Body of pancreas (tissue), 4 donors: ENCODE measurements around the gene GUCY1B1. TPM values are rescaled to one million over a fixed set of nuclear protein-coding genes. Genes with fewer than 3 reads are reported as not detected.

ENCODE experiments used
- ATAC-seq: fragments of 150-250 bp; one replicate; pipeline ENCODE4 v1.9.1; 2016
- DNase-seq, 4 donors: peaks; one replicate each; pipeline ENCODE4 v3.0.0-alpha.2; 2019
- H3K27ac ChIP-seq, 4 donors: fragments of 200-600 bp; sonication (generic); 1 replicate in 3 of 4; 2 replicates in 1 of 4; pipeline versions ENCODE4 v1.5.1 to v1.6.1; 2016 to 2019; ENCODE audit warnings: mild to moderate bottlenecking in 1 of 4, mixed read lengths in 1 of 4, moderate library complexity in 1 of 4
- H3K27me3 ChIP-seq, 2 donors: fragments of 200-600 bp; sonication (generic); one replicate each; pipeline ENCODE4 v1.6.0; 2016; ENCODE audit warnings: mild to moderate bottlenecking in 1 of 2
- H3K36me3 ChIP-seq, 2 donors: fragments of 200-600 bp; sonication (generic); replicated peaks in 1 of 2; 2 replicates each; pipeline ENCODE4 v1.5.1; 2016; ENCODE audit warnings: low read depth in 2 of 2; ENCODE audit not compliant: insufficient read depth in 1 of 2
- H3K4me1 ChIP-seq: fragments of 200-600 bp; sonication (generic); one replicate; pipeline ENCODE4 v1.6.0; 2016
- H3K4me3 ChIP-seq, 2 donors: fragments of 200-600 bp; sonication (generic); 1 replicate in 1 of 2; 2 replicates in 1 of 2; pipeline ENCODE4 v1.5.1; 2016 to 2019
- H3K9me3 ChIP-seq, 3 donors: fragments of 200-600 bp; sonication (generic); 1 replicate in 2 of 3; 2 replicates in 1 of 3; pipeline ENCODE4 v1.5.1; 2016
- POLR2A ChIP-seq, 3 donors: fragments of 450-650 bp; IDR thresholded peaks; one replicate each; pipeline ENCODE4 v1.6.1; 2016; ENCODE audit warnings: antibody characterized with exemption in 3 of 3, mild to moderate bottlenecking in 2 of 3
- WGBS, 2 donors: methylation state at CpG; one replicate each; pipeline ENCODE4 v1.1.5; 2017; 5-methylcytosine and 5-hydroxymethylcytosine counted together
- intact Hi-C: fragments of 100-400 bp; cut with DNase I; formaldehyde crosslinking; loops from one replicate; pipeline ENCODE4 v1.15.1; 2023
- total RNA-seq, 2 donors: library from RNA; depleted of rRNA; stranded (reverse); fragments of >200 nt; gene quantifications; one replicate each; pipeline ENCODE4 v1.1.0, GENCODE V29; 2016
- TF ChIP-seq, protein P1 (sequence below), 7 experiments: fragments of 450-650 bp in 4 of 7; fragments of 200-600 bp in 3 of 7; sonication (generic) in 3 of 7; IDR thresholded peaks; one replicate each; pipeline ENCODE4 v1.5.1; 2016 to 2019; ENCODE audit warnings: antibody characterized with exemption in 7 of 7

GUCY1B1 gene
- 10 to 100 TPM in 1 of 2 donors, 1 to 10 TPM in 1; 9.6 to 11.9 TPM for total RNA-seq

DNA sequence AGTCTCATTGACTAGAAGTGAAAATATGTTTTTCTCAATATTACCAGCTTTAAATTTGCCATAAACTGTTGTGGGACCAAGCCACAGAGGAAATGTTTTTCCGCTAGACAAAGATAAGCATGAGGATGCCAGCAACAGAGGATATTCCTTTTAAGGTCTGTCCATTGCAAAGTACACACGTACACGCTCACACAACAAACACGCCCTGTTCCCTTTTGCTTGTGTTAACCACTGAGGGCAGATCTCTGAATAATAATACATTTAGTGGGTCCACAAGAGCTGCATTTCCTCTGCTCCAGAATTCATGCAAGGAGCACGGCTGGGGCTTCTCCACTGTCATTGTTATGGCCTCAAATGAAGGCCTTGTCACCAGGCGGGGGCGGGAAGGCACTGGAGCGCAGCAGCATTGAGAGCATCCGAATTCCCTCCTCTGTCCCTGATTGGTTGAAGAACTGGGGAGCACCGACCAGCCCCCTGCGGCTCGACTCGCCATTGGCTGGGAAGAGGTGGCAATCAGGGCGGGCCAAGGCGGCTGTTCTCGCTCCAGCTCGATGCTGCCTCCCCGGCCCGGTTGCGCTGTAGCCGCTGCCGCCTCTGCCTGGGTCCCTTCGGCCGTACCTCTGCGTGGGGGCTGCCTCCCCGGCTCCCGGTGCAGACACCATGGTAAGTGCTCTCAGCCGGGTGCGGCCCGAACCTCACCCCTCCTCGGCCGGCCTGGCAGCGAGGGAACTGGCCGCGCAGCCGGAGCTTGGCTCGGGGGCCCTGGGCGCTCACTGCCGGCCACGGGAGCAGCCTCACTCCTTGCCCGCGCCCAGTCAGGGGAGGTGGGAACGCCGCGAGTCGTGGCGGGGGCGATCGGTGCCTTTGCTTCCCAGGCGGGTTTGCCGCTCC is at the start of gene GUCY1B1:
Gene GUCY1B1, plus strand, starts transcription at position 541 of the 891 bp plus-strand sequence. Its CDS starts 120 bp downstream, at position 661.
- TF ChIP-seq POLR2A (IDR thresholded peaks at IDR 0.05), result peak in 2 of 3 donors; percentile 68 to 71
- TF ChIP-seq, protein P1, sequence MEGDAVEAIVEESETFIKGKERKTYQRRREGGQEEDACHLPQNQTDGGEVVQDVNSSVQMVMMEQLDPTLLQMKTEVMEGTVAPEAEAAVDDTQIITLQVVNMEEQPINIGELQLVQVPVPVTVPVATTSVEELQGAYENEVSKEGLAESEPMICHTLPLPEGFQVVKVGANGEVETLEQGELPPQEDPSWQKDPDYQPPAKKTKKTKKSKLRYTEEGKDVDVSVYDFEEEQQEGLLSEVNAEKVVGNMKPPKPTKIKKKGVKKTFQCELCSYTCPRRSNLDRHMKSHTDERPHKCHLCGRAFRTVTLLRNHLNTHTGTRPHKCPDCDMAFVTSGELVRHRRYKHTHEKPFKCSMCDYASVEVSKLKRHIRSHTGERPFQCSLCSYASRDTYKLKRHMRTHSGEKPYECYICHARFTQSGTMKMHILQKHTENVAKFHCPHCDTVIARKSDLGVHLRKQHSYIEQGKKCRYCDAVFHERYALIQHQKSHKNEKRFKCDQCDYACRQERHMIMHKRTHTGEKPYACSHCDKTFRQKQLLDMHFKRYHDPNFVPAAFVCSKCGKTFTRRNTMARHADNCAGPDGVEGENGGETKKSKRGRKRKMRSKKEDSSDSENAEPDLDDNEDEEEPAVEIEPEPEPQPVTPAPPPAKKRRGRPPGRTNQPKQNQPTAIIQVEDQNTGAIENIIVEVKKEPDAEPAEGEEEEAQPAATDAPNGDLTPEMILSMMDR (IDR thresholded peaks at IDR 0.05), result peak; percentile 16 to 60 (median 40)
- H3K4me1 ChIP-seq, result no peaks in the 10 kb centered on the region
- intact Hi-C loops, result loop anchor here (5.0 kb wide), 1 partner anchor 76 kb away; no protein-coding TSS in a partner anchor
- no peaks in the 10 kb centered on the region for H3K9me3 ChIP-seq
- WGBS, 2 donors, result 12 to 29% methylated on average over 13 to 44 of the region's 51 CpGs
- H3K27ac ChIP-seq, result peak within 1 kb of the TSS; percentile 70 to 88 (median 82)
- no peaks in the 10 kb centered on the region for H3K27me3 ChIP-seq
- ATAC-seq, result peak; percentile 98
- peak; percentile 91 to 94 (median 92) for DNase-seq
- no peaks in the 10 kb centered on the region for H3K36me3 ChIP-seq
- H3K4me3 ChIP-seq, result peak within 1 kb of the TSS; percentile 51 to 69

DNA sequence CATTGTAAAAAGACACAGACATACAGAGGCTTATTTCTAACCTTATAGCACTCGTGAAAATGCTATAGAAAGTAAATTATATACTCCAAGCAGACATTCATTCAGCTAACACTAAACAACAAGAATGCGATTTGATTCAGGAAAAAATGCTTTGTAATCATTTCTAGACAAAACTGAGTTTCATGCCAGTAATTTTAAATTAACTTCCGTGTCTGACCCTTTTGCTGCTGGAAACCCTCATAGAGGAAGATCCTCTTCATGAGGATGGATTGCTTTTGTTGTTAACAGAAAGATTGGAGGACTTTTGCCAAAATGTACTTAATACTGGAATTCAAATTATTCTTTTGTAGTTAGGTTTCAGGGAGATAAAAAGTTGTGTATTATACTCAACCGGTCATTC is 48.9 kb upstream of the GUCY1B1 start:
- intact Hi-C loops, result no loop called here
- H3K9me3 ChIP-seq, result no peaks in the 10 kb centered on the region
- H3K4me3 ChIP-seq, result no peak overlapping the region
- no peaks in the 10 kb centered on the region for H3K36me3 ChIP-seq
- ATAC-seq, result no peak
- H3K4me1 ChIP-seq, result peaks cover 33% of the 10 kb centered on the region
- peak overlapping the region in 1 of 4 donors; percentile 52 for H3K27ac ChIP-seq
- H3K27me3 ChIP-seq, result no peaks in the 10 kb centered on the region
- 48 to 49% methylated on average over 4 of the region's 4 CpGs for WGBS, 2 donors
- TF ChIP-seq POLR2A (IDR thresholded peaks at IDR 0.05), result no peak
- TF ChIP-seq, protein P1 (IDR thresholded peaks at IDR 0.05), result no peak
- DNase-seq, result no peak

DNA sequence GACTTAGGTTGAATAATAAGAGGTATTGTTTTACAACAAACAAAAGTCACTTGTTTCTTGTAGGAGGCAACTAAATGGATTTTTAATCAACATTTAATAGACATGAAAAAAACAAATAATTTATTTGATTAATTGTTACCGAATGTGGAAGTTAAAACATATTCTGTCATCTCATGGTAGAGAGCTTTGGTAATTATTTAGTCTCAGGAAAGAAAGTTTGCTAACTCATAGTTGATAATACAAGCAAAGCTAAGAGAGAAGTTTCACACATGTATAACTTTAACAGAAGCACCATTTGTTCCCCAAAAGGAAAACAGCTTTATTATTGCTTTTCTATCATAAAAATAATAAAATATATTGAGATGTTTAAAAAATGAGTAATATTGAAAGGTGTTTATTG is 47.3 kb upstream of the GUCY1B1 start:
- no peak for DNase-seq
- ATAC-seq, result no peak
- H3K27me3 ChIP-seq, result no peaks in the 10 kb centered on the region
- H3K4me3 ChIP-seq, result no peak overlapping the region
- H3K36me3 ChIP-seq, result no peaks in the 10 kb centered on the region
- 24 to 41% methylated on average over 1 of the region's 1 CpG for WGBS, 2 donors
- peaks cover 17% of the 10 kb centered on the region for H3K4me1 ChIP-seq
- TF ChIP-seq POLR2A (IDR thresholded peaks at IDR 0.05), result no peak
- TF ChIP-seq, protein P1 (IDR thresholded peaks at IDR 0.05), result no peak
- intact Hi-C loops, result no loop called here
- no peaks in the 10 kb centered on the region for H3K9me3 ChIP-seq
- no peak overlapping the region for H3K27ac ChIP-seq

DNA sequence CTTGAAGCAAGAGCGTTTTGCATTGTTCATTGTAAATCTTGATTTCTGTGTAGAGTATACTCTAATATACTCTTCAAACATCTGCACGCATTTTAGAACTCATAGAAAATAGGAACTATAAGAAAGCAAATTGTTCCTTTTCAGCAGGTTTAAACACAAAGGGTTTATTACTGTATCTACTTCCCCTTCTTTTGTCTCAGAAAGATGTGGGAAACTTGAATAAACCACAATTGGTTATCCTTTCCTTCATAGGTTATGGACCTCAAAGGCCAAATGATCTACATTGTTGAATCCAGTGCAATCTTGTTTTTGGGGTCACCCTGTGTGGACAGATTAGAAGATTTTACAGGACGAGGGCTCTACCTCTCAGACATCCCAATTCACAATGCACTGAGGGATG is 46.0 kb upstream of the GUCY1B1 start:
- peaks cover 9% of the 10 kb centered on the region for H3K4me1 ChIP-seq
- intact Hi-C loops, result no loop called here
- DNase-seq, result no peak

More for the DNA sequence above, 46.0 kb upstream of the GUCY1B1 start:
- Histone ChIP-seq H3K27ac (no peak overlapping the region), H3K9me3 (no peaks in the 10 kb centered on the region), H3K36me3 (no peaks in the 10 kb centered on the region), H3K4me3 (no peak overlapping the region), H3K27me3 (no peaks in the 10 kb centered on the region)
- no peak for ATAC-seq
- TF ChIP-seq POLR2A (IDR thresholded peaks at IDR 0.05), result no peak
- TF ChIP-seq, protein P1 (IDR thresholded peaks at IDR 0.05), result no peak
- WGBS, 2 donors, result 62 to 73% methylated on average over 3 of the region's 3 CpGs
